Small intestine (tissue), 7 donors: ENCODE data around the gene SPATA19. TPM values are rescaled to one million over a fixed set of nuclear protein-coding genes. Genes with fewer than 3 reads are reported as not detected.

ENCODE experiments used
- DNase-seq, 2 donors: peaks; one replicate each; pipeline versions ENCODE4 v3.0.0 to v3.0.0-alpha.2; 2013
- FAIRE-seq: peaks from 2 replicates; lab custom pipeline; 2012; peaks lifted over from hg19 to GRCh38; lab: Jason Lieb, UNC
- H3K27ac ChIP-seq, 3 donors: one replicate each; pipeline ENCODE4 v1.5.1; 2013; ENCODE audit warnings: low read length in 2 of 3, mild to moderate bottlenecking in 2 of 3, control low read depth in 1 of 3, inconsistent platforms in 1 of 3, low read depth in 1 of 3, moderate library complexity in 1 of 3
- H3K27me3 ChIP-seq, 3 donors: one replicate each; pipeline ENCODE4 v1.6.1; 2013; ENCODE audit warnings: low read length in 3 of 3, inconsistent platforms in 1 of 3; ENCODE audit not compliant: control insufficient read depth in 3 of 3, insufficient read depth in 3 of 3
- H3K36me3 ChIP-seq, 3 donors: one replicate each; pipeline ENCODE4 v1.6.1; 2013; ENCODE audit warnings: low read length in 3 of 3, inconsistent platforms in 1 of 3, low read depth in 1 of 3, mild to moderate bottlenecking in 1 of 3, moderate library complexity in 1 of 3; ENCODE audit not compliant: control insufficient read depth in 3 of 3, insufficient read depth in 2 of 3
- H3K4me1 ChIP-seq, 3 donors: one replicate each; pipeline ENCODE4 v1.6.1; 2013; ENCODE audit warnings: low read length in 2 of 3, inconsistent platforms in 1 of 3, low read depth in 1 of 3, mild to moderate bottlenecking in 1 of 3, moderate library complexity in 1 of 3; ENCODE audit not compliant: control insufficient read depth in 3 of 3, insufficient read depth in 2 of 3
- H3K4me3 ChIP-seq, 3 donors: one replicate each; pipeline ENCODE4 v1.5.1; 2013; ENCODE audit warnings: low read length in 3 of 3, control low read depth in 1 of 3, inconsistent platforms in 1 of 3, low read depth in 1 of 3, mild to moderate bottlenecking in 1 of 3, moderate library complexity in 1 of 3
- H3K9me3 ChIP-seq, 2 donors: one replicate each; pipeline ENCODE4 v1.6.1; 2013; ENCODE audit warnings: low read depth in 1 of 2, low read length in 1 of 2; ENCODE audit not compliant: control insufficient read depth in 2 of 2, insufficient read depth in 1 of 2
- WGBS, 3 donors: extraction: QIAGEN DNeasy Blood & Tissue Kit; methylation state at CpG; one replicate each; pipeline ENCODE4 v1.1.7; 2013; 5-methylcytosine and 5-hydroxymethylcytosine counted together
- polyA plus RNA-seq, 4 donors: library from polyadenylated mRNA; stranded (reverse) in 3 of 4; unstranded in 1 of 4; fragments of 200-250 nt in 3 of 4; fragments of 120-200 nt in 1 of 4; gene quantifications; one replicate each; pipeline versions ENCODE4 v1.2.1 to v1.2.3, GENCODE V29; 2013
- donor health status: healthy with polysubstance abuse.
- donor health status: control.
- donor health status: control.
- donor health status: Bipolar disorder and iron deficiency.
- donor health status: healthy.

SPATA19 gene
- polyA plus RNA-seq, 4 donors, result not detected

- DNase-seq (no peak), FAIRE-seq (no peak)
- no peak overlapping the region for H3K27ac ChIP-seq
- H3K27me3 ChIP-seq, result no peaks in the 10 kb centered on the region
- H3K4me1 ChIP-seq, result no peaks in the 10 kb centered on the region
- no peaks in the 10 kb centered on the region for H3K36me3 ChIP-seq
- H3K4me3 ChIP-seq, result no peak overlapping the region
- 76 to 79% (median 78%) methylated on average over 7 of the region's 7 CpGs for WGBS, 3 donors
- H3K9me3 ChIP-seq, result no peaks in the 10 kb centered on the region
Measured at GRCh38 chr11:133817449-133817848, 27.9 kb downstream of the SPATA19 start.

- WGBS, 3 donors, result 62 to 67% (median 64%) methylated on average over 5 of the region's 5 CpGs
- FAIRE-seq, result no peak
- no peaks in the 10 kb centered on the region for H3K9me3 ChIP-seq
- no peak for DNase-seq
- no peak overlapping the region for H3K27ac ChIP-seq
- H3K4me1 ChIP-seq, result no peaks in the 10 kb centered on the region
- no peak overlapping the region for H3K4me3 ChIP-seq
- peaks cover 0 to 5% (median 0%) of the 10 kb centered on the region in 3 donors for H3K27me3 ChIP-seq
- no peaks in the 10 kb centered on the region for H3K36me3 ChIP-seq
Measured at GRCh38 chr11:133816146-133816870, 29.0 kb downstream of the SPATA19 start.

- peak in 1 of 2 donors; percentile 10 for DNase-seq
- H3K4me3 ChIP-seq, result no peak overlapping the region
- H3K4me1 ChIP-seq, result no peaks in the 10 kb centered on the region
- no peak for FAIRE-seq
- peaks cover 0 to 5% (median 2%) of the 10 kb centered on the region in 3 donors for H3K27me3 ChIP-seq
- no peaks in the 10 kb centered on the region for H3K9me3 ChIP-seq
- 49 to 59% (median 49%) methylated on average over 5 of the region's 5 CpGs for WGBS, 3 donors
- no peak overlapping the region for H3K27ac ChIP-seq
- no peaks in the 10 kb centered on the region for H3K36me3 ChIP-seq
Measured at GRCh38 chr11:133815636-133816035, 29.7 kb downstream of the SPATA19 start.

GRCh38 chr11:133814588-133815100 is 30.7 kb downstream of the SPATA19 start:
- Histone ChIP-seq H3K36me3 (no peaks in the 10 kb centered on the region), H3K27me3 (peaks cover 0 to 11% (median 2%) of the 10 kb centered on the region in 3 donors), H3K4me3 (no peak overlapping the region), H3K4me1 (no peaks in the 10 kb centered on the region), H3K27ac (no peak overlapping the region), H3K9me3 (no peaks in the 10 kb centered on the region)
- FAIRE-seq (no peak), DNase-seq (no peak)
- WGBS, 3 donors, result 69 to 78% (median 71%) methylated on average over 8 of the region's 8 CpGs

GRCh38 chr11:133811850-133812685 is 33.2 kb downstream of the SPATA19 start:
- H3K27me3 ChIP-seq, result peaks cover 0 to 11% (median 2%) of the 10 kb centered on the region in 3 donors
- no peak overlapping the region for H3K27ac ChIP-seq
- H3K4me3 ChIP-seq, result no peak overlapping the region
- FAIRE-seq (no peak), DNase-seq (no peak)
- 49 to 55% (median 54%) methylated on average over 10 of the region's 10 CpGs for WGBS, 3 donors
- H3K9me3 ChIP-seq, result no peaks in the 10 kb centered on the region
- H3K36me3 ChIP-seq, result no peaks in the 10 kb centered on the region
- no peaks in the 10 kb centered on the region for H3K4me1 ChIP-seq

- H3K4me3 ChIP-seq, result no peak overlapping the region
- H3K36me3 ChIP-seq, result no peaks in the 10 kb centered on the region
- 64 to 71% (median 67%) methylated on average over 7 of the region's 7 CpGs for WGBS, 3 donors
- DNase-seq (no peak), FAIRE-seq (no peak)
- H3K4me1 ChIP-seq, result no peaks in the 10 kb centered on the region
- H3K27me3 ChIP-seq, result peaks cover 0 to 11% (median 2%) of the 10 kb centered on the region in 3 donors
- H3K9me3 ChIP-seq, result no peaks in the 10 kb centered on the region
- no peak overlapping the region for H3K27ac ChIP-seq
Measured at GRCh38 chr11:133810766-133811165, 34.5 kb downstream of the SPATA19 start.

GRCh38 chr11:133809569-133810491 is 35.5 kb downstream of the SPATA19 start:
- no peak for FAIRE-seq
- WGBS, 3 donors, result 37 to 49% (median 47%) methylated on average over 23 of the region's 23 CpGs
- no peak for DNase-seq
- H3K4me1 ChIP-seq, result no peaks in the 10 kb centered on the region
- no peaks in the 10 kb centered on the region for H3K36me3 ChIP-seq
- no peak overlapping the region for H3K27ac ChIP-seq
- no peak overlapping the region for H3K4me3 ChIP-seq
- H3K27me3 ChIP-seq, result peaks cover 0 to 11% (median 2%) of the 10 kb centered on the region in 3 donors
- no peaks in the 10 kb centered on the region for H3K9me3 ChIP-seq
